ENCODE data around the gene SORCS2. TPM values are rescaled to one million over a fixed set of nuclear protein-coding genes. Genes with fewer than 3 reads are reported as not detected.

Gene SORCS2
- total RNA-seq, 1 experiment from 2014 or later: not detected

DNA sequence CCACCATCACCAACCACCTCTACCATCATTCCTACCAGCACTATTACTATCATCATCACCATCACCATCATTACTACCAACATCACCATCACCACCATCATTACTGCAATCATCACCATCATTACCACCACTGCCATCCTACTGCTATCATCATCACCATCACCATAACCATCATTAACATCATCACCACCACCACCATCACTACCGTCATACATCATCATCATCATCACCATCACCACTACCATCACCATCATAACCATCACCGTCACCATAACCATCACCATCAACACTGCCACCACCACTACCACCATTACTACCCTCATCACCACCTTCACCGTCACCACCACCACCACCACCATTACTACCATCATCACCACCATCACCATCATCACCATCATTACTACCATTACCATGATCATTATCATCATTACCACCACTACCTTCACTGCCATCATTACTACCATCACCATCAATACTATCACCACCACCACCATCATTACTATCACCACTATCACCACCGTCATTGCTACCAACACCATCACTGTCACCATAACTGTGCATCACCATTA, 170.6 kb downstream of the SORCS2 start:
- H3K4me3 Mint-ChIP-seq (ENCODE audit: low read depth, unreplicated experiment): no peak overlapping the region
- H3K4me1 Mint-ChIP-seq (ENCODE audit: low read depth, unreplicated experiment): peaks cover 7% of the 10 kb centered on the region
- no peak overlapping the region for H3K27ac Mint-ChIP-seq (ENCODE audit: unreplicated experiment)
- BruUV-seq (replicated peaks): no TSS peak
- TF ChIP-seq, protein P1, sequence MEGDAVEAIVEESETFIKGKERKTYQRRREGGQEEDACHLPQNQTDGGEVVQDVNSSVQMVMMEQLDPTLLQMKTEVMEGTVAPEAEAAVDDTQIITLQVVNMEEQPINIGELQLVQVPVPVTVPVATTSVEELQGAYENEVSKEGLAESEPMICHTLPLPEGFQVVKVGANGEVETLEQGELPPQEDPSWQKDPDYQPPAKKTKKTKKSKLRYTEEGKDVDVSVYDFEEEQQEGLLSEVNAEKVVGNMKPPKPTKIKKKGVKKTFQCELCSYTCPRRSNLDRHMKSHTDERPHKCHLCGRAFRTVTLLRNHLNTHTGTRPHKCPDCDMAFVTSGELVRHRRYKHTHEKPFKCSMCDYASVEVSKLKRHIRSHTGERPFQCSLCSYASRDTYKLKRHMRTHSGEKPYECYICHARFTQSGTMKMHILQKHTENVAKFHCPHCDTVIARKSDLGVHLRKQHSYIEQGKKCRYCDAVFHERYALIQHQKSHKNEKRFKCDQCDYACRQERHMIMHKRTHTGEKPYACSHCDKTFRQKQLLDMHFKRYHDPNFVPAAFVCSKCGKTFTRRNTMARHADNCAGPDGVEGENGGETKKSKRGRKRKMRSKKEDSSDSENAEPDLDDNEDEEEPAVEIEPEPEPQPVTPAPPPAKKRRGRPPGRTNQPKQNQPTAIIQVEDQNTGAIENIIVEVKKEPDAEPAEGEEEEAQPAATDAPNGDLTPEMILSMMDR (IDR thresholded peaks at IDR 0.05; ENCODE audit: unreplicated experiment): no peak
- H3K36me3 Mint-ChIP-seq (ENCODE audit: insufficient read depth, unreplicated experiment): no peaks in the 10 kb centered on the region
- H3K9me3 Mint-ChIP-seq (ENCODE audit: low read depth, unreplicated experiment): no peaks in the 10 kb centered on the region
- intact Hi-C loops (cut with micrococcal nuclease; ENCODE audit: unreplicated experiment): no loop called here
- DNase-seq: no peak
- H3K27me3 Mint-ChIP-seq (ENCODE audit: unreplicated experiment): peaks cover 2% of the 10 kb centered on the region
- CTCF ChIA-PET: no interaction called here

- TF ChIP-seq, protein P1 (IDR thresholded peaks at IDR 0.05; ENCODE audit: unreplicated experiment): no peak
- no TSS peak for BruUV-seq (replicated peaks)
- no peak for DNase-seq
- intact Hi-C loops (cut with micrococcal nuclease; ENCODE audit: unreplicated experiment): no loop called here
- Mint-ChIP-seq H3K4me3 (ENCODE audit: low read depth, unreplicated experiment) (no peak overlapping the region), H3K9me3 (ENCODE audit: low read depth, unreplicated experiment) (no peaks in the 10 kb centered on the region), H3K27ac (ENCODE audit: unreplicated experiment) (no peak overlapping the region), H3K36me3 (ENCODE audit: insufficient read depth, unreplicated experiment) (no peaks in the 10 kb centered on the region), H3K27me3 (ENCODE audit: unreplicated experiment) (peaks cover 22% of the 10 kb centered on the region), H3K4me1 (ENCODE audit: low read depth, unreplicated experiment) (no peaks in the 10 kb centered on the region)
- CTCF ChIA-PET: interaction anchor here (1.1 to 1.5 kb wide), 2 partner anchors 15 to 30 kb away, joined by 4 to 5 read pairs; no protein-coding TSS in a partner anchor
These were observed 172.6 kb downstream of the SORCS2 start for GRCh38 chr4:7364979-7365378.

- Mint-ChIP-seq H3K4me3 (ENCODE audit: low read depth, unreplicated experiment) (no peak overlapping the region), H3K27me3 (ENCODE audit: unreplicated experiment) (peaks cover 29% of the 10 kb centered on the region), H3K4me1 (ENCODE audit: low read depth, unreplicated experiment) (no peaks in the 10 kb centered on the region), H3K27ac (ENCODE audit: unreplicated experiment) (no peak overlapping the region), H3K9me3 (ENCODE audit: low read depth, unreplicated experiment) (no peaks in the 10 kb centered on the region), H3K36me3 (ENCODE audit: insufficient read depth, unreplicated experiment) (no peaks in the 10 kb centered on the region)
- TF ChIP-seq, protein P1 (IDR thresholded peaks at IDR 0.05; ENCODE audit: unreplicated experiment): no peak
- no peak for DNase-seq
- intact Hi-C loops (cut with micrococcal nuclease; ENCODE audit: unreplicated experiment): no loop called here
- CTCF ChIA-PET: interaction anchor here (1.5 kb wide), 1 partner anchor 30 kb away, joined by 4 read pairs; no protein-coding TSS in a partner anchor
- BruUV-seq (replicated peaks): no TSS peak
These were observed 173.3 kb downstream of the SORCS2 start for GRCh38 chr4:7365462-7366179.

DNA sequence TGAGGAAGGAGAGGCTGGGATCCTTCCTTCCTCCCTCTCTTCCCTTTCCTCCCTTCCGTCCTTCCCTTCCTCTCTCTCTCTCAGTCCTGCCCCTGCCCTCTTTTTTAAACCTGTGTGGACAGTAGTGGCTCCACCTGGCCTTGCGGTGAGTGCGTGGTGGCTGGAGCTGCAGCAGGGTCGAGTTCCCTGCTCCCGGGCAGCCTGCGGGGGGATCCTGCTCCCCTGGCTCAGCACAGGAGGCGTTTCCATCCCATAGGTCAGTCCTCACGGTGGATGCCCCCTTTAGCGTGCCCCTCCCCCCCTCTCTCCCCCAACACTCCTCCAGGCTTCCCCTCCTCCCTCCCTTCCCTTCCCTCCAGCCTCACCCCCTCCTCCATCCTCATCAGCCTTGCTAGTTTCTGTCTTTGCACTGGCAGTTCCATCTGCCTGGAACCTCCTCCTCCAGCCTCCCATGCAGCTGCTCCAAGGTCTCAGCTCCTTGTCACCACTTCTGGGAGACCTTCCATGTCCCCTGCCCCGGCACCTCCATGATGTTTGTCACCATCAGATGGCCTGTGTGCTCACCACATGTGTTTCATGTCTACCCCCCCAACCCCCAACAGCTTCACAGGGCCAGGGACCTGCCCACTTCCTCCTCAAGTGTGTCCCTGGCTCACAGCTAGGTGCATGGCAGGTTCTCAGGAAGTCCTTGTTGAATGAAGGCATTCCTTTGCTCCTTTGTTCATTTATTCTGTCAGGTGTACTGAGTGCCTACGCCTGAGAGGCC, 174.0 kb downstream of the SORCS2 start:
- CTCF ChIA-PET: interaction anchor here (0.8 kb wide), 1 partner anchor 8 kb away, joined by 3 read pairs; no protein-coding TSS in a partner anchor
- TF ChIP-seq, protein P1 (IDR thresholded peaks at IDR 0.05; ENCODE audit: unreplicated experiment): no peak
- Mint-ChIP-seq H3K36me3 (ENCODE audit: insufficient read depth, unreplicated experiment) (no peaks in the 10 kb centered on the region), H3K4me1 (ENCODE audit: low read depth, unreplicated experiment) (no peaks in the 10 kb centered on the region), H3K27ac (ENCODE audit: unreplicated experiment) (no peak overlapping the region), H3K4me3 (ENCODE audit: low read depth, unreplicated experiment) (no peak overlapping the region), H3K27me3 (ENCODE audit: unreplicated experiment) (peaks cover 36% of the 10 kb centered on the region), H3K9me3 (ENCODE audit: low read depth, unreplicated experiment) (no peaks in the 10 kb centered on the region)
- no TSS peak for BruUV-seq (replicated peaks)
- DNase-seq: no peak
- intact Hi-C loops (cut with micrococcal nuclease; ENCODE audit: unreplicated experiment): no loop called here
